H9 (cell line): ENCODE measurements around the gene MAML3. TPM values are rescaled to one million over a fixed set of nuclear protein-coding genes. Genes with fewer than 3 reads are reported as not detected.

Experiments used
- DNase-seq: peaks from one replicate; pipeline ENCODE4 v3.0.0-alpha.2; 2017
- H2AFZ ChIP-seq: one replicate; pipeline ENCODE4 v1.6.1; 2013; ENCODE audit warnings: mild to moderate bottlenecking, low read length, control low read depth, moderate library complexity
- H2AK5ac ChIP-seq: 2 replicates; pipeline ENCODE4 v1.6.1; 2013; ENCODE audit warnings: low read length, control low read depth, mixed read lengths; ENCODE audit not compliant: insufficient read length
- H2BK120ac ChIP-seq: one replicate; pipeline ENCODE4 v1.6.1; 2013; ENCODE audit warnings: low read depth, mild to moderate bottlenecking, low read length, control low read depth, inconsistent platforms; ENCODE audit not compliant: poor library complexity, severe bottlenecking
- H2BK12ac ChIP-seq: 2 replicates; pipeline ENCODE4 v1.6.1; 2013; ENCODE audit warnings: low read length, control low read depth, mixed read lengths, low read depth; ENCODE audit not compliant: insufficient read length
- H2BK15ac ChIP-seq: 2 replicates; pipeline ENCODE4 v1.6.1; 2013; ENCODE audit warnings: low read depth, low read length, control low read depth
- H2BK20ac ChIP-seq: one replicate; pipeline ENCODE4 v1.6.1; 2013; ENCODE audit warnings: low read depth, mild to moderate bottlenecking, low read length, control low read depth, inconsistent platforms; ENCODE audit not compliant: poor library complexity, severe bottlenecking
- H2BK5ac ChIP-seq: 2 replicates; pipeline ENCODE4 v1.6.1; 2013; ENCODE audit warnings: low read length, control low read depth, mixed read lengths; ENCODE audit not compliant: insufficient read length
- H3K14ac ChIP-seq: 2 replicates; pipeline ENCODE4 v1.6.1; 2013; ENCODE audit warnings: low read length, control low read depth; ENCODE audit not compliant: insufficient read depth
- H3K18ac ChIP-seq: 2 replicates; pipeline ENCODE4 v1.6.1; 2013; ENCODE audit warnings: low read depth, mild to moderate bottlenecking, mixed read lengths, low read length, control low read depth; ENCODE audit not compliant: insufficient read length
- H3K23ac ChIP-seq: 2 replicates; pipeline ENCODE4 v1.6.1; 2013; ENCODE audit warnings: low read length, control low read depth, mixed read lengths, low read depth; ENCODE audit not compliant: insufficient read length
- H3K23me2 ChIP-seq: 2 replicates; pipeline ENCODE4 v1.6.1; 2013; ENCODE audit warnings: low read depth, mild to moderate bottlenecking, mixed read lengths, low read length, control low read depth; ENCODE audit not compliant: insufficient read length, poor library complexity, severe bottlenecking
- H3K27ac ChIP-seq: 2 replicates; pipeline ENCODE4 v1.5.1; 2013; ENCODE audit warnings: low read length, control low read depth, mixed read lengths, low read depth; ENCODE audit not compliant: insufficient read length
- H3K27me3 ChIP-seq: 2 replicates; pipeline ENCODE4 v1.6.1; 2013; ENCODE audit warnings: low read length, control low read depth, inconsistent platforms; ENCODE audit not compliant: insufficient read depth
- H3K4ac ChIP-seq: 2 replicates; pipeline ENCODE4 v1.6.1; 2013; ENCODE audit warnings: low read depth, mild to moderate bottlenecking, control low read depth, inconsistent platforms, low read length, moderate library complexity
- H3K4me1 ChIP-seq: 2 replicates; pipeline ENCODE4 v1.6.1; 2013; ENCODE audit warnings: low read length, control low read depth, inconsistent platforms; ENCODE audit not compliant: insufficient read depth
- H3K4me2 ChIP-seq: 2 replicates; pipeline ENCODE4 v1.6.1; 2013; ENCODE audit warnings: low read length, control low read depth, mixed read lengths; ENCODE audit not compliant: insufficient read length, insufficient read depth
- H3K56ac ChIP-seq: 2 replicates; pipeline ENCODE4 v1.6.1; 2013; ENCODE audit warnings: low read depth, mild to moderate bottlenecking, mixed read lengths, low read length, control low read depth; ENCODE audit not compliant: insufficient read length
- H3K79me1 ChIP-seq: 2 replicates; pipeline ENCODE4 v1.6.1; 2013; ENCODE audit warnings: low read depth, mild to moderate bottlenecking, moderate library complexity, low read length, control low read depth, inconsistent platforms; ENCODE audit not compliant: insufficient read depth, poor library complexity, severe bottlenecking
- H3K79me2 ChIP-seq: 2 replicates; pipeline ENCODE4 v1.6.1; 2013; ENCODE audit warnings: low read length, control low read depth, inconsistent platforms; ENCODE audit not compliant: insufficient read depth
- H3K9ac ChIP-seq: 2 replicates; pipeline ENCODE4 v1.6.1; 2013; ENCODE audit warnings: low read length, control low read depth, mixed read lengths; ENCODE audit not compliant: insufficient read length; ENCODE audit errors: extremely low read depth
- H3K9me3 ChIP-seq: one replicate; pipeline ENCODE4 v1.6.1; 2013; ENCODE audit warnings: low read depth, low read length, inconsistent platforms; ENCODE audit not compliant: control insufficient read depth
- H3T11ph ChIP-seq: one replicate; pipeline ENCODE4 v1.6.1; 2013; ENCODE audit warnings: mild to moderate bottlenecking, low read length, control low read depth, inconsistent platforms
- H4K20me1 ChIP-seq: one replicate; pipeline ENCODE4 v1.6.1; 2013; ENCODE audit not compliant: control insufficient read depth, insufficient read length, insufficient read depth
- H4K5ac ChIP-seq: 2 replicates; pipeline ENCODE4 v1.6.1; 2013; ENCODE audit warnings: low read depth, mild to moderate bottlenecking, mixed read lengths, low read length, control low read depth; ENCODE audit not compliant: insufficient read length
- H4K8ac ChIP-seq: replicated peaks from 2 replicates; pipeline ENCODE4 v1.6.1; 2013; ENCODE audit warnings: low read length, control low read depth, mixed read lengths, low read depth; ENCODE audit not compliant: insufficient read length
- H4K91ac ChIP-seq: 2 replicates; pipeline ENCODE4 v1.6.1; 2013; ENCODE audit warnings: low read depth, mild to moderate bottlenecking, moderate library complexity, mixed read lengths, low read length, control low read depth; ENCODE audit not compliant: insufficient read length
- H3K27ac Mint-ChIP-seq, 3 experiments: 2 replicates in 2 of 3; 3 replicates in 1 of 3; pipeline ENCODE4 v1.8.0; 2020 to 2021; ENCODE audit warnings: mixed read lengths in 3 of 3, mild to moderate bottlenecking in 1 of 3, moderate library complexity in 1 of 3
- H3K27me3 Mint-ChIP-seq: 2 replicates; pipeline ENCODE4 v1.8.0; 2021; ENCODE audit warnings: low read depth, mild to moderate bottlenecking, moderate library complexity, mixed read lengths
- H3K36me3 Mint-ChIP-seq, 3 experiments: 2 replicates in 2 of 3; 3 replicates in 1 of 3; pipeline ENCODE4 v1.8.0; 2020 to 2021; ENCODE audit warnings: low read depth in 3 of 3, mixed read lengths in 3 of 3; ENCODE audit not compliant: insufficient read depth in 1 of 3
- H3K4me1 Mint-ChIP-seq, 2 experiments: 2 replicates each; pipeline ENCODE4 v1.8.0; 2020; ENCODE audit warnings: mixed read lengths in 2 of 2
- H3K4me3 Mint-ChIP-seq, 2 experiments: 2 replicates in 1 of 2; 3 replicates in 1 of 2; pipeline ENCODE4 v1.8.0; 2020 to 2021; ENCODE audit warnings: mild to moderate bottlenecking in 2 of 2, mixed read lengths in 2 of 2, moderate library complexity in 1 of 2
- H3K9me3 Mint-ChIP-seq, 2 experiments: 2 replicates in 1 of 2; 3 replicates in 1 of 2; pipeline ENCODE4 v1.8.0; 2020; ENCODE audit warnings: mild to moderate bottlenecking in 2 of 2, mixed read lengths in 2 of 2, moderate library complexity in 1 of 2
- CTCF ChIP-seq: fragments of 200-600 bp; sonication (generic); conservative IDR thresholded peaks from 3 replicates; pipeline ENCODE4 v1.8.0; 2021; ENCODE audit warnings: antibody characterized with exemption, mild to moderate bottlenecking
- WGBS: extraction: QIAGEN DNeasy Blood & Tissue Kit; methylation state at CpG from one replicate; pipeline ENCODE4 v1.1.7; 2013; ENCODE audit warnings: missing lambda C conversion rate, low lambda C conversion rate, mixed read lengths; ENCODE audit not compliant: insufficient read length; ENCODE audit errors: extremely low coverage; 5-methylcytosine and 5-hydroxymethylcytosine counted together
- total RNA-seq: library from RNA; stranded (reverse); gene quantifications from 2 replicates; pipeline ENCODE4 v1.2.1, GENCODE V29; 2021

The MAML3 gene
- total RNA-seq, 1 experiment from 2014 or later = 3.9 TPM

DNA sequence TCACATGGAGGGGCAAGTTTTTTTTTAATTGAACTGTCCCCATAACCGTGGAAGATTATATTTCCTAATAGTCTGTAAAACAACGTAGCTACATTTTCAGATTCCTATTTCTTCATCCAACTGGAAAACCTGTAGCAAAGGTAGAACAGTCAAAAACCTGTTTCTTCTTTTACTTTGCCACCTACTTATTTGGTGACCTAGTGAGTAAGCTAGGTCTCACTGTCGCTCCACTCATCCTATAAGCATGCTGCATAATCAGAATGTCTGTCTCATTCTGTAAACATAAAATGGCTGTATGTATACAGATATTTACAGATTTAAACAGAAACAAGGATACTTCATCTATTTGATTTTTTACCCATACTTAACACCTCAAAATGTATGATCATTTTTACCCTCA is 20.4 kb downstream of the MAML3 start:
- no peak overlapping the region for H2BK20ac ChIP-seq
- no peak overlapping the region for H2AFZ ChIP-seq
- H4K8ac ChIP-seq = no peak overlapping the region
- no peak overlapping the region for H2BK5ac ChIP-seq
- no peaks in the 10 kb centered on the region for H3K27me3 Mint-ChIP-seq
- no peak overlapping the region for H3K4me2 ChIP-seq
- no peak overlapping the region for H3K27ac ChIP-seq
- no peaks in the 10 kb centered on the region for H3K79me1 ChIP-seq
- no peak overlapping the region for H3K9ac ChIP-seq
- H3K4me1 ChIP-seq = peaks cover 15% of the 10 kb centered on the region
- no peaks in the 10 kb centered on the region for H4K20me1 ChIP-seq
- no peak overlapping the region for H3K23ac ChIP-seq
- no peak overlapping the region for H3K56ac ChIP-seq
- no peak overlapping the region for H3K14ac ChIP-seq
- H3K23me2 ChIP-seq = no peaks in the 10 kb centered on the region
- peaks cover 34 to 42% of the 10 kb centered on the region in 2 experiments for H3K4me1 Mint-ChIP-seq
- H3K27ac Mint-ChIP-seq = no peak overlapping the region
- H3K27me3 ChIP-seq = no peaks in the 10 kb centered on the region
- TF ChIP-seq CTCF = no peak
- no peak overlapping the region for H4K91ac ChIP-seq
- DNase-seq = no peak
- no peak overlapping the region for H2BK15ac ChIP-seq
- H3K4me3 Mint-ChIP-seq = no peak overlapping the region
- no peak overlapping the region for H2AK5ac ChIP-seq
- H3K9me3 Mint-ChIP-seq = no peaks in the 10 kb centered on the region
- H2BK120ac ChIP-seq = no peak overlapping the region
- no peak overlapping the region for H3T11ph ChIP-seq
- H2BK12ac ChIP-seq = no peak overlapping the region
- H3K18ac ChIP-seq = no peak overlapping the region
- no peaks in the 10 kb centered on the region for H3K9me3 ChIP-seq
- no CpG with 5 or more reads among the region's 3 CpGs for WGBS
- H4K5ac ChIP-seq = no peak overlapping the region
- H3K79me2 ChIP-seq = no peaks in the 10 kb centered on the region
- H3K4ac ChIP-seq = no peak overlapping the region
- H3K36me3 Mint-ChIP-seq = peaks cover 0 to 5% (median 0%) of the 10 kb centered on the region in 3 experiments; a peak in 2 of 7 replicates
